Measurements from ENCODE around the gene FMN2. TPM values are rescaled to one million over a fixed set of nuclear protein-coding genes. Genes with fewer than 3 reads are reported as not detected.
"Not testable (repeated sequence)": the region's sequence is repeated elsewhere in the genome, so short reads cannot be mapped to it uniquely, and the experiment has no call there.

Gene FMN2
- total RNA-seq, 1 donor, result not detected

GRCh38 chr1:240258910-240259309, 167.2 kb downstream of the FMN2 start:
- Histone ChIP-seq H3K4me3 (ENCODE audit: low read length) (no peak overlapping the region), H3K9me3 (ENCODE audit: low read depth, low read length) (no peaks in the 10 kb centered on the region), H3K4me1 (ENCODE audit: insufficient read depth, low read length) (no peaks in the 10 kb centered on the region), H3K27me3 (ENCODE audit: insufficient read depth, low read length) (no peaks in the 10 kb centered on the region)

GRCh38 chr1:240264494-240264893, 172.8 kb downstream of the FMN2 start:
- not testable (repeated sequence) for H3K9me3 ChIP-seq (ENCODE audit: low read depth, low read length); H3K4me3 ChIP-seq (ENCODE audit: low read length); H3K4me1 ChIP-seq (ENCODE audit: insufficient read depth, low read length); H3K27me3 ChIP-seq (ENCODE audit: insufficient read depth, low read length)

GRCh38 chr1:240271081-240271480, 179.4 kb downstream of the FMN2 start:
- no peaks in the 10 kb centered on the region for H3K4me1 ChIP-seq (ENCODE audit: insufficient read depth, low read length)
- H3K4me3 ChIP-seq (ENCODE audit: low read length), result no peak overlapping the region
- H3K27me3 ChIP-seq (ENCODE audit: insufficient read depth, low read length), result no peaks in the 10 kb centered on the region
- H3K9me3 ChIP-seq (ENCODE audit: low read depth, low read length), result no peaks in the 10 kb centered on the region

GRCh38 chr1:240274569-240274968, 182.9 kb downstream of the FMN2 start:
- no peak overlapping the region for H3K4me3 ChIP-seq (ENCODE audit: low read length)
- no peaks in the 10 kb centered on the region for H3K9me3 ChIP-seq (ENCODE audit: low read depth, low read length)
- no peaks in the 10 kb centered on the region for H3K27me3 ChIP-seq (ENCODE audit: insufficient read depth, low read length)
- no peaks in the 10 kb centered on the region for H3K4me1 ChIP-seq (ENCODE audit: insufficient read depth, low read length)

GRCh38 chr1:240275219-240275618, 183.5 kb downstream of the FMN2 start:
- not testable (repeated sequence) for H3K4me3 ChIP-seq (ENCODE audit: low read length); H3K9me3 ChIP-seq (ENCODE audit: low read depth, low read length); H3K4me1 ChIP-seq (ENCODE audit: insufficient read depth, low read length); H3K27me3 ChIP-seq (ENCODE audit: insufficient read depth, low read length)

GRCh38 chr1:240278082-240278481, 186.4 kb downstream of the FMN2 start:
- H3K9me3 ChIP-seq (ENCODE audit: low read depth, low read length), result no peaks in the 10 kb centered on the region
- no peaks in the 10 kb centered on the region for H3K27me3 ChIP-seq (ENCODE audit: insufficient read depth, low read length)
- H3K4me3 ChIP-seq (ENCODE audit: low read length), result no peak overlapping the region
- no peaks in the 10 kb centered on the region for H3K4me1 ChIP-seq (ENCODE audit: insufficient read depth, low read length)

GRCh38 chr1:240280560-240281322, 189.1 kb downstream of the FMN2 start:
- H3K9me3 ChIP-seq (ENCODE audit: low read depth, low read length), result no peaks in the 10 kb centered on the region
- H3K4me3 ChIP-seq (ENCODE audit: low read length), result no peak overlapping the region
- no peaks in the 10 kb centered on the region for H3K27me3 ChIP-seq (ENCODE audit: insufficient read depth, low read length)
- no peaks in the 10 kb centered on the region for H3K4me1 ChIP-seq (ENCODE audit: insufficient read depth, low read length)

- Histone ChIP-seq H3K4me3 (ENCODE audit: low read length) (no peak overlapping the region), H3K9me3 (ENCODE audit: low read depth, low read length) (no peaks in the 10 kb centered on the region), H3K27me3 (ENCODE audit: insufficient read depth, low read length) (no peaks in the 10 kb centered on the region), H3K4me1 (ENCODE audit: insufficient read depth, low read length) (no peaks in the 10 kb centered on the region)
Observed at GRCh38 chr1:240282061-240282830, 190.6 kb downstream of the FMN2 start.

- Histone ChIP-seq H3K27me3 (ENCODE audit: insufficient read depth, low read length) (no peaks in the 10 kb centered on the region), H3K4me3 (ENCODE audit: low read length) (no peak overlapping the region), H3K4me1 (ENCODE audit: insufficient read depth, low read length) (no peaks in the 10 kb centered on the region), H3K9me3 (ENCODE audit: low read depth, low read length) (no peaks in the 10 kb centered on the region)
Observed at GRCh38 chr1:240284656-240285414, 193.2 kb downstream of the FMN2 start.

- H3K9me3 ChIP-seq (ENCODE audit: low read depth, low read length), result no peaks in the 10 kb centered on the region
- no peak overlapping the region for H3K4me3 ChIP-seq (ENCODE audit: low read length)
- no peaks in the 10 kb centered on the region for H3K4me1 ChIP-seq (ENCODE audit: insufficient read depth, low read length)
- no peaks in the 10 kb centered on the region for H3K27me3 ChIP-seq (ENCODE audit: insufficient read depth, low read length)
Observed at GRCh38 chr1:240285540-240285939, 193.9 kb downstream of the FMN2 start.

- H3K4me1 ChIP-seq (ENCODE audit: insufficient read depth, low read length), result no peaks in the 10 kb centered on the region
- no peaks in the 10 kb centered on the region for H3K9me3 ChIP-seq (ENCODE audit: low read depth, low read length)
- H3K4me3 ChIP-seq (ENCODE audit: low read length), result no peak overlapping the region
- no peaks in the 10 kb centered on the region for H3K27me3 ChIP-seq (ENCODE audit: insufficient read depth, low read length)
Observed at GRCh38 chr1:240287722-240288121, 196.0 kb downstream of the FMN2 start.

- Histone ChIP-seq H3K4me1 (ENCODE audit: insufficient read depth, low read length) (no peaks in the 10 kb centered on the region), H3K9me3 (ENCODE audit: low read depth, low read length) (no peaks in the 10 kb centered on the region), H3K4me3 (ENCODE audit: low read length) (no peak overlapping the region), H3K27me3 (ENCODE audit: insufficient read depth, low read length) (no peaks in the 10 kb centered on the region)
Observed at GRCh38 chr1:240293706-240294105, 202.0 kb downstream of the FMN2 start.

- Histone ChIP-seq H3K4me1 (ENCODE audit: insufficient read depth, low read length) (no peaks in the 10 kb centered on the region), H3K4me3 (ENCODE audit: low read length) (no peak overlapping the region), H3K9me3 (ENCODE audit: low read depth, low read length) (no peaks in the 10 kb centered on the region), H3K27me3 (ENCODE audit: insufficient read depth, low read length) (no peaks in the 10 kb centered on the region)
Observed at GRCh38 chr1:240294566-240294965, 202.9 kb downstream of the FMN2 start.

- no peak overlapping the region for H3K4me3 ChIP-seq (ENCODE audit: low read length)
- no peaks in the 10 kb centered on the region for H3K27me3 ChIP-seq (ENCODE audit: insufficient read depth, low read length)
- H3K4me1 ChIP-seq (ENCODE audit: insufficient read depth, low read length), result no peaks in the 10 kb centered on the region
- H3K9me3 ChIP-seq (ENCODE audit: low read depth, low read length), result no peaks in the 10 kb centered on the region
Observed at GRCh38 chr1:240295811-240296210, 204.1 kb downstream of the FMN2 start.

- H3K4me1 ChIP-seq (ENCODE audit: insufficient read depth, low read length), result no peaks in the 10 kb centered on the region
- H3K9me3 ChIP-seq (ENCODE audit: low read depth, low read length), result peaks cover 4% of the 10 kb centered on the region
- no peak overlapping the region for H3K4me3 ChIP-seq (ENCODE audit: low read length)
- no peaks in the 10 kb centered on the region for H3K27me3 ChIP-seq (ENCODE audit: insufficient read depth, low read length)
Observed at GRCh38 chr1:240304466-240304865, 212.8 kb downstream of the FMN2 start.
